NCI-H128 (cell line): ENCODE results near the gene KCTD17.

ENCODE experiments used
- DNase-seq: peaks from one replicate; lab custom pipeline; 2025; ENCODE audit not compliant: unreplicated experiment; lab: John Stamatoyannopoulos, UW

Gene KCTD17

GRCh38 chr22:37043209-37043827 lies 8.2 kb upstream of the KCTD17 start:
- no peak for DNase-seq

GRCh38 chr22:37043828-37044538 lies 7.6 kb upstream of the KCTD17 start:
- no peak for DNase-seq

GRCh38 chr22:37044634-37045625 lies 6.6 kb upstream of the KCTD17 start:
- DNase-seq = no peak

- no peak for DNase-seq
Measured at GRCh38 chr22:37045958-37046357, 5.6 kb upstream of the KCTD17 start.

- no peak for DNase-seq
Measured at GRCh38 chr22:37046589-37046988, 5.0 kb upstream of the KCTD17 start.

GRCh38 chr22:37047006-37047405 lies 4.5 kb upstream of the KCTD17 start:
- DNase-seq = no peak

- DNase-seq = no peak
Measured at GRCh38 chr22:37048133-37048532, 3.4 kb upstream of the KCTD17 start.

GRCh38 chr22:37049224-37049623 lies 2.3 kb upstream of the KCTD17 start:
- no peak for DNase-seq

GRCh38 chr22:37050913-37051312 lies 629 bp upstream of the KCTD17 start:
- no peak for DNase-seq

GRCh38 chr22:37052386-37053309 lies 1.1 kb downstream of the KCTD17 start:
- no peak for DNase-seq

- DNase-seq = no peak
Measured at GRCh38 chr22:37053310-37054055, 1.9 kb downstream of the KCTD17 start.

GRCh38 chr22:37054056-37054395 lies 2.5 kb downstream of the KCTD17 start:
- no peak for DNase-seq

GRCh38 chr22:37054600-37055365 lies 3.2 kb downstream of the KCTD17 start:
- no peak for DNase-seq

- DNase-seq = no peak
Measured at GRCh38 chr22:37056246-37056645, 4.7 kb downstream of the KCTD17 start.

GRCh38 chr22:37057226-37057625 lies 5.7 kb downstream of the KCTD17 start:
- DNase-seq = no peak

- no peak for DNase-seq
Measured at GRCh38 chr22:37057796-37058510, 6.4 kb downstream of the KCTD17 start.

GRCh38 chr22:37058917-37059701 lies 7.6 kb downstream of the KCTD17 start:
- no peak for DNase-seq
